NCI-H524 treated with DMSO at 0.1 percent for 48 hours (cell line): Measurements from ENCODE around the gene TECPR2.
A peak's percentile ranks its signal among the peaks of the same experiment; 100 is the strongest.
"Not testable (repeated sequence)": the region's sequence is repeated elsewhere in the genome, so short reads cannot be mapped to it uniquely, and the experiment has no call there.

Experiments
- DNase-seq: peaks from one replicate; lab custom pipeline; 2025; lab: John Stamatoyannopoulos, UW

Gene TECPR2

GRCh38 chr14:102362545-102363181 is at the start of gene TECPR2, which contains the start of gene CINP:
TSS of gene TECPR2 (plus strand) at chr14:102362941. CDS start at chr14:102376722, 13,781 bp downstream.
TSS of gene CINP (minus strand) at chr14:102362890. CDS start at chr14:102362851, 39 bp downstream.
- DNase-seq: peak; percentile 88

GRCh38 chr14:102314242-102315011 is 48.3 kb upstream of the TECPR2 start:
- peak; percentile 39 for DNase-seq

GRCh38 chr14:102315121-102315520 is 47.6 kb upstream of the TECPR2 start:
- no peak for DNase-seq

- DNase-seq: no peak
These were observed 46.4 kb upstream of the TECPR2 start for GRCh38 chr14:102316338-102316742.

GRCh38 chr14:102316743-102317563 is 45.8 kb upstream of the TECPR2 start:
- peak; percentile 73 for DNase-seq

GRCh38 chr14:102317564-102318248 is 45.0 kb upstream of the TECPR2 start:
- peak; percentile 38 for DNase-seq

- DNase-seq: no peak
These were observed 43.9 kb upstream of the TECPR2 start for GRCh38 chr14:102318781-102319276.

GRCh38 chr14:102319351-102320032 is 43.2 kb upstream of the TECPR2 start, which contains the start of gene ZNF839:
TSS of gene ZNF839 (plus strand) at chr14:102319746. CDS start at chr14:102319766, 20 bp downstream.
- peak; percentile 51 for DNase-seq

GRCh38 chr14:102320033-102320660 is 42.6 kb upstream of the TECPR2 start:
- DNase-seq: no peak

- DNase-seq: no peak
These were observed 41.9 kb upstream of the TECPR2 start for GRCh38 chr14:102320671-102321455.

- no peak for DNase-seq
These were observed 41.0 kb upstream of the TECPR2 start for GRCh38 chr14:102321456-102322422.

- DNase-seq: peak; percentile 12
These were observed 39.6 kb upstream of the TECPR2 start for GRCh38 chr14:102323102-102323501.

- no peak for DNase-seq
These were observed 36.9 kb upstream of the TECPR2 start for GRCh38 chr14:102325791-102326345.

GRCh38 chr14:102326583-102326982 is 36.2 kb upstream of the TECPR2 start:
- no peak for DNase-seq

GRCh38 chr14:102329381-102329780 is 33.4 kb upstream of the TECPR2 start:
- not testable (repeated sequence) for DNase-seq

- no peak for DNase-seq
These were observed 31.9 kb upstream of the TECPR2 start for GRCh38 chr14:102330806-102331205.

- DNase-seq: no peak
These were observed 29.4 kb upstream of the TECPR2 start for GRCh38 chr14:102333390-102333789.
